Measurements from ENCODE around the gene MTG2. TPM values are rescaled to one million over a fixed set of nuclear protein-coding genes. Genes with fewer than 3 reads are reported as not detected.

The MTG2 gene
- total and polyA plus RNA-seq, 2 of the 4 experiments (the other 2 are of a cell fraction): 11.5 to 25.2 TPM

DNA sequence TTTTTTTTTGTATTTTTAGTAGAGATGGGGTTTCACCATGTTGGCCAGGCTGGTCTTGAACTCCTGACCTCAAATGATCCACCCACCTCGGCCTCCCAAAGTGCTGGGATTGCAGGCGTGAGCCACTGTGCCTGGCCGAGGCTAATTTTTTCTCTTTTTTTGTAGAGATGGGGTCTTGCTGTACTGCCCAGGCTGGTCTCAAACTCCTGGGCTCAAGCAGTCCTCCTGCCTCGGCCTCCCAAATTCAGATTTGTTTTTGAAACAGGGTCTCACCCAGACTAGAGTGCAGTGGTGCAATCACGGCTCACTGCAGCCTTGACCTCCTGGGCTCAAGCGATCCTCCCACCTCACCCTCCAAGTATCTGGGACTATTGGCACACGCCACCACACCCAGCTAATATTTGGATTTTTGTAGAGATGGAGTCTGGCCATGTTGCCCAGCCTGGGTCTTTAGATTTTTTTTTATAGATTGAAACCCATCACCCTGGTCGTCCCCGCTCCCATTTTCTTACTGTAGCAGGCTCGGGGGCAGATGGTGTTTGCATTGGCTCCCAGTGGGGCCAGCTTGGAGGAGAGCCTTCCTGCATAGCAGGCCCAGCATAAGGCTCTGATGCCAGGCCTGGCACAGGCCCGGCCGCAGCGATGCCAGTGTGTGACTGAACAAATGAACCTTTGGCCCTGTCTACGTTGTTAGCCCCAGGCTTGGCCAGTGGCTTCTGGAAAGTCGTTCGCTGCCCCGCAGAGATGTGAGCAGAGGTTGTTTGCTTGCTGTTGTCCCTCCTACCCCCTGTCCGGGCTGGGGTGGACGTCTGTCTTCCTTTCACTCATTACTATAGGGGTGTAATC lies 4.3 kb upstream of the MTG2 start (continued):
- no peak for TF ChIP-seq MXI1 (IDR thresholded peaks at IDR 0.05; ENCODE audit: borderline replicate concordance, low read depth, low read length)

DNA sequence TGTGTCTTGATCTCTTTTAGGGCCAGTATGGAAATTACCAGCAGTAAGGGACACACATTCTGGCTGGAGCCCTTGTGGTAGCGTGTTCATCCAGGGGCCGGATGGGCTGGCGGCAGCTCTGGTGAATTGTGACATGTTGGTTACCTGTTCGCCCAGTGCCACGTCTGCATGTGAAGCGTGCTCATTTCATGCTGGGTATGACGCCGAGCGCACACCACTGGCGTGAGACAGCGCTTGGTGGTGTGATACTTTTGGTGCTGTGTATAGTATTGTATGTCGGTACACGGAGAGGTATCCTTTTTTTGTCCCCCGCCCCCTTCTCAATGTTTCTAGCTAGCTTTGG lies 3.7 kb upstream of the MTG2 start:
- ChIA-PET POLR2A (ENCODE audit: unreplicated experiment) (no interaction called here), CTCF (no interaction called here)
- H4K91ac ChIP-seq (ENCODE audit: insufficient read depth, low read depth, low read length): no peak overlapping the region
- no peak overlapping the region for H2BK5ac ChIP-seq (ENCODE audit: low read depth, low read length, poor library complexity, severe bottlenecking)
- no peaks in the 10 kb centered on the region for H4K20me1 ChIP-seq (ENCODE audit: insufficient read depth, low read length)
- H3K9ac ChIP-seq (ENCODE audit: low read depth, low read length): no peak overlapping the region
- no peak overlapping the region for H4K8ac ChIP-seq (ENCODE audit: low read depth in 2 of 2, low read length in 2 of 2)
- no peaks in the 10 kb centered on the region for H3K9me3 ChIP-seq (ENCODE audit: control insufficient read depth, insufficient read depth, low read length)
- no peak for ATAC-seq (ENCODE audit: low read depth)
- no peak overlapping the region for H3K4ac ChIP-seq (ENCODE audit: low read depth, low read length)
- H3K9me1 ChIP-seq (ENCODE audit: insufficient read depth, low read length): 0 out of 2 replicates have a peak, but pooled peaks cover 2% of the 10 kb centered on the region
- peaks cover 10% of the 10 kb centered on the region in 2 experiments for H3K79me1 ChIP-seq (ENCODE audit: low read depth in 1 of 2, low read length in 2 of 2)
- DNase-seq: no peak
- H3K56ac ChIP-seq (ENCODE audit: extremely low read depth, insufficient read depth, low read length): no peak overlapping the region
- no peak overlapping the region for H2AK5ac ChIP-seq (ENCODE audit: low read depth, low read length)
- WGBS, 2 experiments (ENCODE audit: extremely low coverage in 2 of 2, insufficient read length in 1 of 2): no CpG with 5 or more reads among the region's 14 CpGs
- dilution Hi-C loops (cut with HindIII; ENCODE audit: low sequenced_read_pairs, unreplicated experiment): no loop called here
- peaks cover 5% of the 10 kb centered on the region for H3K4me1 ChIP-seq (ENCODE audit: control insufficient read depth, insufficient read depth, low read length)
- H2AK9ac ChIP-seq (replicated peaks; ENCODE audit: low read depth, low read length, poor library complexity): no peak overlapping the region
- H3K27ac ChIP-seq (ENCODE audit: insufficient read depth, low read length): no peak overlapping the region
- no peak overlapping the region for H2BK20ac ChIP-seq (ENCODE audit: low read depth, low read length)
- peaks cover 25% of the 10 kb centered on the region for H3K36me3 ChIP-seq (ENCODE audit: control insufficient read depth, insufficient read depth, low read length)
- no peak overlapping the region for H2BK15ac ChIP-seq (ENCODE audit: low read depth, low read length)
- in situ Hi-C loops (cut with MboI; ENCODE audit: low sequenced_read_pairs): no loop called here
- no peak overlapping the region for H3K18ac ChIP-seq (ENCODE audit: low read depth, low read length)
- no peaks in the 10 kb centered on the region for H3K27me3 ChIP-seq (ENCODE audit: control insufficient read depth, insufficient read depth, low read length)
- intact Hi-C loops (cut with micrococcal nuclease): no loop called here
- no peak overlapping the region for H2BK120ac ChIP-seq (ENCODE audit: low read depth, low read length)
- no peak overlapping the region for H3K23ac ChIP-seq (ENCODE audit: low read depth, low read length)
- no peak overlapping the region for H3K4me2 ChIP-seq (ENCODE audit: low read depth, low read length)
- H3K4me3 ChIP-seq (ENCODE audit: insufficient read depth, low read depth, low read length): no peak overlapping the region
- BruUV-seq (replicated peaks): no TSS peak
- no peak overlapping the region for H4K5ac ChIP-seq (ENCODE audit: low read depth, low read length)
- H2AFZ ChIP-seq (replicated peaks; ENCODE audit: low read length, poor library complexity): no peak overlapping the region
- H3K14ac ChIP-seq (replicated peaks; ENCODE audit: low read depth, low read length): no peak overlapping the region
- TF ChIP-seq RAD21 (IDR thresholded peaks at IDR 0.05; ENCODE audit: low read length) (no peak), RFX5 (IDR thresholded peaks at IDR 0.05; ENCODE audit: low read depth, low read length) (no peak)
- TF ChIP-seq, protein P1, sequence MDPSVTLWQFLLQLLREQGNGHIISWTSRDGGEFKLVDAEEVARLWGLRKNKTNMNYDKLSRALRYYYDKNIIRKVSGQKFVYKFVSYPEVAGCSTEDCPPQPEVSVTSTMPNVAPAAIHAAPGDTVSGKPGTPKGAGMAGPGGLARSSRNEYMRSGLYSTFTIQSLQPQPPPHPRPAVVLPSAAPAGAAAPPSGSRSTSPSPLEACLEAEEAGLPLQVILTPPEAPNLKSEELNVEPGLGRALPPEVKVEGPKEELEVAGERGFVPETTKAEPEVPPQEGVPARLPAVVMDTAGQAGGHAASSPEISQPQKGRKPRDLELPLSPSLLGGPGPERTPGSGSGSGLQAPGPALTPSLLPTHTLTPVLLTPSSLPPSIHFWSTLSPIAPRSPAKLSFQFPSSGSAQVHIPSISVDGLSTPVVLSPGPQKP (IDR thresholded peaks at IDR 0.05; ENCODE audit: borderline replicate concordance, low read depth, low read length): no peak

Measured in IMR-90 (cell line).